ENCODE measurements around the gene VCAM1. TPM values are rescaled to one million over a fixed set of nuclear protein-coding genes. Genes with fewer than 3 reads are reported as not detected.

Gene VCAM1
- total RNA-seq, 4 donors from 2014 or later = 28.6 to 68.9 (median 58.1) TPM

GRCh38 chr1:100759188-100759587 is 39.6 kb downstream of the VCAM1 start:
- no peak for DNase-seq (ENCODE audit: low spot score)
- no peak for TF ChIP-seq CTCF (IDR thresholded peaks at IDR 0.05)
- no peak for ATAC-seq (ENCODE audit: low FRiP score)

GRCh38 chr1:100760511-100760910 is 41.0 kb downstream of the VCAM1 start:
- TF ChIP-seq CTCF (IDR thresholded peaks at IDR 0.05) = no peak
- DNase-seq (ENCODE audit: low spot score) (no peak), ATAC-seq (ENCODE audit: low FRiP score) (no peak)

- no peak for TF ChIP-seq CTCF (IDR thresholded peaks at IDR 0.05)
- DNase-seq (ENCODE audit: low spot score) = no peak
- no peak for ATAC-seq (ENCODE audit: low FRiP score)
Measured at GRCh38 chr1:100762461-100762860, 42.9 kb downstream of the VCAM1 start.

GRCh38 chr1:100767176-100767890 is 47.8 kb downstream of the VCAM1 start:
- no peak for TF ChIP-seq CTCF (IDR thresholded peaks at IDR 0.05)
- ATAC-seq (ENCODE audit: low FRiP score) (no peak), DNase-seq (ENCODE audit: low spot score) (no peak)

GRCh38 chr1:100769323-100769722 is 49.8 kb downstream of the VCAM1 start:
- DNase-seq (ENCODE audit: low spot score) = no peak
- ATAC-seq (ENCODE audit: low FRiP score) = no peak
- TF ChIP-seq CTCF (IDR thresholded peaks at IDR 0.05) = no peak

GRCh38 chr1:100769906-100770646 is 50.5 kb downstream of the VCAM1 start:
- DNase-seq (ENCODE audit: low spot score) (no peak), ATAC-seq (ENCODE audit: low FRiP score) (no peak)
- TF ChIP-seq CTCF (IDR thresholded peaks at IDR 0.05) = no peak

GRCh38 chr1:100773444-100773843 is 53.9 kb downstream of the VCAM1 start:
- TF ChIP-seq CTCF (IDR thresholded peaks at IDR 0.05) = no peak
- DNase-seq (ENCODE audit: low spot score) (no peak), ATAC-seq (ENCODE audit: low FRiP score) (no peak)
